ENCODE data around the gene ACSL3. TPM values are rescaled to one million over a fixed set of nuclear protein-coding genes. Genes with fewer than 3 reads are reported as not detected.

ACSL3 gene
- total and polyA plus RNA-seq, 4 donors = 22.2 to 154 (median 59.2) TPM

DNA sequence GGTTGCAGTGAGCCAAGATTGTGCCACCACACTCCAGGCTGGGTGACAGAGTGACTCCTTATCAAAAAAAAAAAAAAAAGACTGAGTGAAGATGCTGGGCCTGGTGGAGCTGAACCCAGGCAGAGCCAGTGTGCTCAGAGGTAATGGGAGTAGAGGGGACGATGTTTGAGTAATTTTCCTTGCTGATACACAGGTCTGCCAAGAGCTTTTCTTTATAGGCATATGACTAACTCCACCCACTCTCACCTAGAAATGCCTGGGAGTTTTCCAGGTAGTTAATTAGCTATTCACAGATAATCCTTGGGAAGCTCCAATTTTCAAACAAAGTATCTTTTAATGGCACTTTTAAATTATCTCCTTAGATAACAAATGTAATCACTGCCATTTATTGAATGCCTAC is 33.4 kb upstream of the ACSL3 start:
- TF ChIP-seq, protein P1, sequence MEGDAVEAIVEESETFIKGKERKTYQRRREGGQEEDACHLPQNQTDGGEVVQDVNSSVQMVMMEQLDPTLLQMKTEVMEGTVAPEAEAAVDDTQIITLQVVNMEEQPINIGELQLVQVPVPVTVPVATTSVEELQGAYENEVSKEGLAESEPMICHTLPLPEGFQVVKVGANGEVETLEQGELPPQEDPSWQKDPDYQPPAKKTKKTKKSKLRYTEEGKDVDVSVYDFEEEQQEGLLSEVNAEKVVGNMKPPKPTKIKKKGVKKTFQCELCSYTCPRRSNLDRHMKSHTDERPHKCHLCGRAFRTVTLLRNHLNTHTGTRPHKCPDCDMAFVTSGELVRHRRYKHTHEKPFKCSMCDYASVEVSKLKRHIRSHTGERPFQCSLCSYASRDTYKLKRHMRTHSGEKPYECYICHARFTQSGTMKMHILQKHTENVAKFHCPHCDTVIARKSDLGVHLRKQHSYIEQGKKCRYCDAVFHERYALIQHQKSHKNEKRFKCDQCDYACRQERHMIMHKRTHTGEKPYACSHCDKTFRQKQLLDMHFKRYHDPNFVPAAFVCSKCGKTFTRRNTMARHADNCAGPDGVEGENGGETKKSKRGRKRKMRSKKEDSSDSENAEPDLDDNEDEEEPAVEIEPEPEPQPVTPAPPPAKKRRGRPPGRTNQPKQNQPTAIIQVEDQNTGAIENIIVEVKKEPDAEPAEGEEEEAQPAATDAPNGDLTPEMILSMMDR (IDR thresholded peaks at IDR 0.05; ENCODE audit: control extremely low read depth, extremely low read depth) = no peak
- H3K4me1 ChIP-seq (ENCODE audit: control insufficient read depth in 5 of 5, insufficient read depth in 5 of 5, low read length in 5 of 5) = no peaks in the 10 kb centered on the region
- no peak overlapping the region for H3K9ac ChIP-seq (ENCODE audit: insufficient read depth in 1 of 2, low read length in 2 of 2)
- DNase-seq (no peak), ATAC-seq (ENCODE audit: insufficient read depth, low FRiP score) (no peak)
- H3K4me3 ChIP-seq = no peak overlapping the region
- 71 to 95% methylated on average over 1 of the region's 1 CpG for whole genome bisulfite sequencing, 2 donors
- no peaks in the 10 kb centered on the region for H3K36me3 ChIP-seq (ENCODE audit: control insufficient read depth in 4 of 4, insufficient read depth in 4 of 4, low read length in 4 of 4)
- no peaks in the 10 kb centered on the region for H3K9me3 ChIP-seq (ENCODE audit: control insufficient read depth in 4 of 4, insufficient read depth in 3 of 4, low read length in 3 of 4)
- H3K27me3 ChIP-seq (ENCODE audit: control insufficient read depth in 3 of 3, insufficient read depth in 3 of 3, low read length in 2 of 3) = no peaks in the 10 kb centered on the region
- H3K27ac ChIP-seq (ENCODE audit: low read depth in 1 of 2, low read length in 1 of 2) = no peak overlapping the region

DNA sequence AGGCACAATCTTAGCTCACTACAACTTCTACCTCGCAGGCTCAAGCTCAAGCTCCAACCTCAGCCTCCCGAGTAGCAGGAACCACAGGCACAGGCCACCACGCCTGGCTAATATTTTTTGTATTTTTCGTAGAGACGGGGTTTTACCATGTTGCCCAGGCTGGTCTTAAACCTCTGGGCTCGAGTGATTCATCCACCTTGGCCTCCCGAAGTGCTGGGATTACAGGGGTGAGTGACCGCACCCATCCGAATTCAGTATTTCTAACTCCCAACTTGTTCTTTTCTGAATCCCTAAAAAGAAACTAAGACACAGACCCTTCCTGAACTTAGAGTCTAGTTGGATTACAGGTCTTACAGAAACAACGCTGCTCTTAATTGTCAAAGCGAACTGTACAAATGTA is 32.3 kb upstream of the ACSL3 start:
- Histone ChIP-seq H3K27ac (ENCODE audit: low read depth in 1 of 2, low read length in 1 of 2) (no peak overlapping the region), H3K4me3 (no peak overlapping the region), H3K9ac (ENCODE audit: insufficient read depth in 1 of 2, low read length in 2 of 2) (no peak overlapping the region), H3K4me1 (ENCODE audit: control insufficient read depth in 5 of 5, insufficient read depth in 5 of 5, low read length in 5 of 5) (no peaks in the 10 kb centered on the region), H3K36me3 (ENCODE audit: control insufficient read depth in 4 of 4, insufficient read depth in 4 of 4, low read length in 4 of 4) (no peaks in the 10 kb centered on the region), H3K27me3 (ENCODE audit: control insufficient read depth in 3 of 3, insufficient read depth in 3 of 3, low read length in 2 of 3) (no peaks in the 10 kb centered on the region), H3K9me3 (ENCODE audit: control insufficient read depth in 4 of 4, insufficient read depth in 3 of 4, low read length in 3 of 4) (no peaks in the 10 kb centered on the region)
- TF ChIP-seq, protein P1 (IDR thresholded peaks at IDR 0.05; ENCODE audit: control extremely low read depth, extremely low read depth) = no peak
- no peak for ATAC-seq (ENCODE audit: insufficient read depth, low FRiP score)
- 95 to 97% methylated on average over 11 of the region's 11 CpGs for WGBS, 2 donors
- no peak for DNase-seq

DNA sequence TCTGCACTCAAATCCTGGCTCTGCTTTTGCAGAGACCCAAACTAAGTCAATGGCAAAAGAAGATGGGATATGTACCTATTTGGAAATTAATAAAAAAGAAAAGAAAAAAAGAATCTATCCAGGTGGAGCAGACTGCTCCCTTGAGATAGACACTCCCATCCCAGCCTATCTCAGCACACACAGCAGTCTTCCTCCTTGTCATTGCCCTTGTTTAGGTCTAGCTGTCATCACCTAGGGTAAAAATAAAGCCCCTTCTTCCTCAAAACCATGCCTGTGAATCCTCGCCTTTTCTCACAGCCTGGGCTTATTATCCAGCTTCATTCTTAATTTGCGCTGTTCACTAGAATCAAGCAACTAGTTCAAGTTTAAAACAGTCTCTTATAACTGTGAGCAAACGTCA is 30.7 kb upstream of the ACSL3 start:
- TF ChIP-seq, protein P1 (IDR thresholded peaks at IDR 0.05; ENCODE audit: control extremely low read depth, extremely low read depth) = no peak
- Histone ChIP-seq H3K27ac (ENCODE audit: low read depth in 1 of 2, low read length in 1 of 2) (no peak overlapping the region), H3K9ac (ENCODE audit: insufficient read depth in 1 of 2, low read length in 2 of 2) (no peak overlapping the region), H3K27me3 (ENCODE audit: control insufficient read depth in 3 of 3, insufficient read depth in 3 of 3, low read length in 2 of 3) (no peaks in the 10 kb centered on the region), H3K4me1 (ENCODE audit: control insufficient read depth in 5 of 5, insufficient read depth in 5 of 5, low read length in 5 of 5) (no peaks in the 10 kb centered on the region), H3K36me3 (ENCODE audit: control insufficient read depth in 4 of 4, insufficient read depth in 4 of 4, low read length in 4 of 4) (no peaks in the 10 kb centered on the region), H3K9me3 (ENCODE audit: control insufficient read depth in 4 of 4, insufficient read depth in 3 of 4, low read length in 3 of 4) (no peaks in the 10 kb centered on the region), H3K4me3 (no peak overlapping the region)
- WGBS, 2 donors = 76% methylated on average over 3 of the region's 3 CpGs
- no peak for ATAC-seq (ENCODE audit: insufficient read depth, low FRiP score)
- no peak for DNase-seq

DNA sequence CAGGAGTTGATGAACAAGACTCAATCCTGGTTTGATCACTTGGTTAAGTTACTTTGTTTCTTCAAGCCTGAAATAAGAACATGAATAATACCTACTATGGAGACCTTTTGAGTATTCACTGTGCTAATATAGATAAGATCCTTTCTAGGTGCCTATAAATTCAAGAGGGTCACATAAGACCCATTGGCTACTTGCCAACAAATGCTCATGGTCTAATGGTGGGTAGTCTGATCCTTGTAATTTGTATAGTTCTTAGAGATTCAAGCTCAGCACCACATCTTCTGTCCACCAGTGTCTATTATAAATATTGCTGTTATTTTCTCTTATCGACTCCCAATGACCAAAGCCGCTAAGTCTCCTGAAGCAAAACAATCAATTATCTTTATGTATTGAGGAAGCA is 27.4 kb upstream of the ACSL3 start:
- Histone ChIP-seq H3K27me3 (ENCODE audit: control insufficient read depth in 3 of 3, insufficient read depth in 3 of 3, low read length in 2 of 3) (no peaks in the 10 kb centered on the region), H3K4me3 (no peak overlapping the region), H3K4me1 (ENCODE audit: control insufficient read depth in 5 of 5, insufficient read depth in 5 of 5, low read length in 5 of 5) (peaks cover 0 to 2% (median 0%) of the 10 kb centered on the region in 5 donors), H3K27ac (ENCODE audit: low read depth in 1 of 2, low read length in 1 of 2) (no peak overlapping the region), H3K9me3 (ENCODE audit: control insufficient read depth in 4 of 4, insufficient read depth in 3 of 4, low read length in 3 of 4) (no peaks in the 10 kb centered on the region), H3K9ac (ENCODE audit: insufficient read depth in 1 of 2, low read length in 2 of 2) (no peak overlapping the region), H3K36me3 (ENCODE audit: control insufficient read depth in 4 of 4, insufficient read depth in 4 of 4, low read length in 4 of 4) (no peaks in the 10 kb centered on the region)
- TF ChIP-seq, protein P1 (IDR thresholded peaks at IDR 0.05; ENCODE audit: control extremely low read depth, extremely low read depth) = no peak
- ATAC-seq (ENCODE audit: insufficient read depth, low FRiP score) = no peak
- WGBS, 2 donors = 95 to 98% methylated on average over 2 of the region's 2 CpGs
- DNase-seq = no peak

All from lung (tissue), 12 donors.